A549 (cell line): Measurements from ENCODE around the gene NEGR1. TPM values are rescaled to one million over a fixed set of nuclear protein-coding genes. Genes with fewer than 3 reads are reported as not detected.

Source experiments
- ATAC-seq, 2 experiments: fragments of 200-7000 bp in 1 of 2; fragments of >200 bp in 1 of 2; cut with Nextera tagmentation in 1 of 2; cut with Tn5 transposase in 1 of 2; 3 replicates each; pipeline versions ENCODE4 v1.8.0 to v1.9.1; 2018 to 2020; ENCODE audit warnings: mild to moderate bottlenecking in 1 of 2, moderate library complexity in 1 of 2
- CTCF ChIA-PET: fragments of 300-600 bp; sonication (Branson Sonifier 250); formaldehyde crosslinking; extraction: SDS; loops from one replicate; lab custom pipeline; 2021; ENCODE audit warnings: antibody characterized with exemption, inconsistent platforms; lab: Yijun Ruan, JAX
- POLR2A ChIA-PET: fragments of 350-600 bp; formaldehyde crosslinking; extraction: SDS; loops from one replicate; lab custom pipeline; 2021; ENCODE audit warnings: antibody characterized with exemption, inconsistent platforms; lab: Yijun Ruan, JAX
- DNase-seq, 2 experiments: peaks; one replicate each; pipeline versions ENCODE4 v3.0.0 to v3.0.0-alpha.2; 2011 to 2016; ENCODE audit warnings: low read depth in 1 of 2, low spot score in 1 of 2
- FAIRE-seq: peaks from 2 replicates; lab custom pipeline; 2011; peaks lifted over from hg19 to GRCh38; lab: Jason Lieb, UNC
- H3K27ac ChIP-seq, 2 experiments: fragments of >200 bp; sonication (Bioruptor Twin); formaldehyde crosslinking; 3 replicates each; pipeline ENCODE4 v1.5.1; 2016 to 2017
- H3K4me1 ChIP-seq: fragments of >200 bp; sonication (Bioruptor Twin); formaldehyde crosslinking; 3 replicates; pipeline ENCODE4 v1.6.1; 2016
- H3K4me2 ChIP-seq: fragments of >200 bp; sonication (Bioruptor Twin); formaldehyde crosslinking; 3 replicates; pipeline ENCODE4 v1.6.1; 2016
- H3K4me3 ChIP-seq: fragments of >200 bp; sonication (Bioruptor Twin); formaldehyde crosslinking; 3 replicates; pipeline ENCODE4 v1.5.1; 2016
- H3K9me3 ChIP-seq: fragments of >200 bp; sonication (Bioruptor Twin); formaldehyde crosslinking; 3 replicates; pipeline ENCODE4 v1.6.1; 2016
- BHLHE40 ChIP-seq: IDR thresholded peaks from 2 replicates; pipeline ENCODE4 v1.6.1; 2012; ENCODE audit warnings: low read depth, low read length, inconsistent platforms
- CBX8 ChIP-seq: fragments of 200-600 bp; sonication (generic); IDR thresholded peaks from 2 replicates; pipeline ENCODE4 v1.6.1; 2016
- CHD2 ChIP-seq: fragments of 150-350 bp; IDR thresholded peaks from 2 replicates; pipeline ENCODE4 v1.6.1; 2014; ENCODE audit warnings: low read length; ENCODE audit not compliant: partially characterized antibody
- EP300 ChIP-seq, 2 experiments: fragments of >200 bp; sonication (Bioruptor Twin); formaldehyde crosslinking; IDR thresholded peaks; 2 replicates in 1 of 2; 3 replicates in 1 of 2; pipeline ENCODE4 v1.6.1; 2016 to 2017
- GATA3 ChIP-seq: IDR thresholded peaks from 2 replicates; pipeline ENCODE4 v1.6.1; 2012; ENCODE audit warnings: borderline replicate concordance
- HDAC2 ChIP-seq: fragments of 200-600 bp; sonication (generic); IDR thresholded peaks from 2 replicates; pipeline ENCODE4 v1.6.1; 2016
- HOXB13 ChIP-seq: fragments of 250-450 bp; sonication (Bioruptor Pico); IDR thresholded peaks from 2 replicates; pipeline ENCODE4 v1.5.0; 2020; ENCODE audit warnings: low read depth, mild to moderate bottlenecking, moderate library complexity
- HOXB5 ChIP-seq: fragments of 250-450 bp; sonication (Bioruptor Pico); IDR thresholded peaks from 2 replicates; pipeline ENCODE4 v1.5.0; 2020; ENCODE audit warnings: mild to moderate bottlenecking, moderate library complexity
- JUNB ChIP-seq: fragments of >200 bp; sonication (Bioruptor Twin); formaldehyde crosslinking; IDR thresholded peaks from 2 replicates; pipeline ENCODE4 v1.6.1; 2016
- MAFK ChIP-seq: fragments of 450-650 bp; IDR thresholded peaks from 2 replicates; pipeline ENCODE4 v1.6.1; 2014; ENCODE audit not compliant: partially characterized antibody
- NFE2L2 ChIP-seq: fragments of 150-350 bp; conservative IDR thresholded peaks from 2 replicates; pipeline ENCODE4 v1.6.1; 2014; ENCODE audit warnings: low read length
- NPAS2 ChIP-seq: fragments of 250-450 bp; sonication (Bioruptor Pico); IDR thresholded peaks from 2 replicates; pipeline ENCODE4 v1.8.0; 2022; ENCODE audit warnings: mild to moderate bottlenecking, moderate library complexity, borderline replicate concordance
- PBX3 ChIP-seq: IDR thresholded peaks from 2 replicates; pipeline ENCODE4 v1.6.1; 2012
- PHF8 ChIP-seq: fragments of 200-600 bp; sonication (generic); IDR thresholded peaks from 2 replicates; pipeline ENCODE4 v1.6.1; 2016; ENCODE audit warnings: low read depth, mild to moderate bottlenecking, antibody characterized with exemption, moderate library complexity, borderline replicate concordance
- POLR2AphosphoS2 ChIP-seq: conservative IDR thresholded peaks from 2 replicates; pipeline ENCODE4 v1.6.1; 2012; ENCODE audit warnings: low read length, improper control_type of control experiment, inconsistent platforms
- RNF2 ChIP-seq: fragments of 200-600 bp; sonication (generic); IDR thresholded peaks from 2 replicates; pipeline ENCODE4 v1.6.1; 2016; ENCODE audit warnings: low read depth, mild to moderate bottlenecking, antibody characterized with exemption, moderate library complexity, borderline replicate concordance
- SMC3 ChIP-seq: fragments of >200 bp; sonication (Bioruptor Twin); formaldehyde crosslinking; IDR thresholded peaks from 3 replicates; pipeline ENCODE4 v1.6.1; 2018; ENCODE audit warnings: inconsistent platforms
- TP53 ChIP-seq: fragments of 250-450 bp; sonication (Bioruptor Pico); IDR thresholded peaks from 2 replicates; pipeline ENCODE4 v1.5.0; 2021; ENCODE audit warnings: mild to moderate bottlenecking, moderate library complexity
- ZC3H11A ChIP-seq: fragments of 450-650 bp; IDR thresholded peaks from 2 replicates; pipeline ENCODE4 v1.6.1; 2014; ENCODE audit warnings: antibody characterized with exemption, mild to moderate bottlenecking
- ZFP36 ChIP-seq: fragments of 450-650 bp; IDR thresholded peaks from 2 replicates; pipeline ENCODE4 v1.6.1; 2014; ENCODE audit warnings: borderline replicate concordance; ENCODE audit not compliant: partially characterized antibody
- ZNF302 ChIP-seq: fragments of 250-450 bp; sonication (Bioruptor Pico); IDR thresholded peaks from 2 replicates; pipeline ENCODE4 v1.9.0; 2021; ENCODE audit warnings: inconsistent platforms, mild to moderate bottlenecking, moderate library complexity
- WGBS: methylation state at CpG from one replicate; pipeline ENCODE4 v1.1.6; 2017; ENCODE audit errors: missing lambda C conversion rate; 5-methylcytosine and 5-hydroxymethylcytosine counted together
- polyA plus RNA-seq, 4 experiments: library from polyadenylated mRNA; depleted of rRNA in 3 of 4; stranded (reverse); fragments of >200 nt; fragmentation: RNase III in 1 of 4; extraction: RNeasy Plus Mini Kit Qiagen cat#74134 plus additional on column Dnase treatment in 1 of 4; gene quantifications; 2 replicates in 3 of 4; 3 replicates in 1 of 4; pipeline ENCODE4 v1.2.3, GENCODE V29; 2011 to 2017
- TF ChIP-seq, protein P1 (sequence below): fragments of >200 bp; sonication (Bioruptor Twin); formaldehyde crosslinking; IDR thresholded peaks from 2 replicates; pipeline ENCODE4 v1.6.1; 2016

Gene NEGR1
- polyA plus RNA-seq, 2 of the 4 experiments (the other 2 are of a cell fraction), result not detected

DNA sequence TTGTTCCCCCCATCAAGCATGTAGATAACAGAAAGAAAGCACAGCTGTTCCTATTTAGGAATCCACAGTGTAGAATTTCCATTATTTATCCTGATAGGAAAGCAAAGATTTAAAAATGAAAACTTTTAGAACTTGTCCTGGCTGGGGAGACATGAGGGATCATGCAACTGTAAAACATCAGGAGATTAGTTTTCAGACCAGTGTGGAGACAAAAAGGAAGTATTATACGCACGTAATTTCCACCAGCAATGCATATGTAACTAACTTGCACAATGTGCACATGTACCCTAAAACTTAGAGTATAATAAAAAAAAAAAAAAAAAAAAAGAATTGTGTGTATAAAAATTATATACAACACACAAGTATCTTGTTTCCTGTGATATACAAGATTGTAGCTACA is 172.4 kb downstream of the NEGR1 start:
- no peak overlapping the region for H3K4me3 ChIP-seq
- CTCF ChIA-PET, result no interaction called here
- ATAC-seq, result no peak
- H3K27ac ChIP-seq, result no peak overlapping the region
- H3K4me1 ChIP-seq, result no peaks in the 10 kb centered on the region
- H3K4me2 ChIP-seq, result no peak overlapping the region
- DNase-seq, result no peak
- no peaks in the 10 kb centered on the region for H3K9me3 ChIP-seq
- no peak for FAIRE-seq
- no peak for TF ChIP-seq HOXB5 (CRISPR knock-in tag)
- TF ChIP-seq NFE2L2, result no peak
- no peak for TF ChIP-seq PBX3
- no peak for TF ChIP-seq ZC3H11A
- TF ChIP-seq TP53 (CRISPR knock-in tag), result no peak
- POLR2A ChIA-PET, result no interaction called here
- WGBS, result 22% methylated on average over 2 of the region's 2 CpGs

DNA sequence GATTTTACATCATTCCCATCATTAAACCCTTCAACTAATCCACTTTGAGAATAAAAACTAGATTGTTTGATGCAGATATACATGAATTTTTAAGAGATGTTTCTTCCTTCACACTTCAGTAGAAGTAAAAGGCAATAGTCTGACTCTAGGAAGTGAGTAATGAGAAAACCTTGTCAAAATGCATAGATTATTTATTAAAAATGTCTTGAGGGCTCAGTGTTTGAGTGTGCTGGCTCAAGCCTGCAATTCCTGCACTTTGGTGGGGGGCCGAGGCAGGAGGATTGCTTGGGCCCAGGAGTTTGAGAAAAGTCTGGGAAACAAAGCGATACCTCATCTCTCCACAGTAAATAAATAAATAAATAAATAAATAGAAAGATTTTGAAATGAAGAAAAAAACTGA is 177.1 kb downstream of the NEGR1 start:
- no peaks in the 10 kb centered on the region for H3K9me3 ChIP-seq
- WGBS, result 46% methylated on average over 2 of the region's 2 CpGs
- no peak overlapping the region for H3K27ac ChIP-seq
- TF ChIP-seq PHF8, result no peak
- no peak for TF ChIP-seq CBX8
- TF ChIP-seq GATA3, result no peak
- TF ChIP-seq ZFP36, result no peak
- TF ChIP-seq JUNB, result no peak
- TF ChIP-seq BHLHE40, result no peak
- TF ChIP-seq EP300 (IDR thresholded peaks at IDR 0.05), result no peak
- no peak for TF ChIP-seq TP53 (CRISPR knock-in tag)
- TF ChIP-seq ZNF302 (CRISPR knock-in tag), result no peak
- no peak for TF ChIP-seq POLR2AphosphoS2
- TF ChIP-seq NPAS2, result no peak
- no peak for TF ChIP-seq CHD2
- TF ChIP-seq HDAC2, result no peak
- TF ChIP-seq SMC3, result no peak
- TF ChIP-seq, protein P1, sequence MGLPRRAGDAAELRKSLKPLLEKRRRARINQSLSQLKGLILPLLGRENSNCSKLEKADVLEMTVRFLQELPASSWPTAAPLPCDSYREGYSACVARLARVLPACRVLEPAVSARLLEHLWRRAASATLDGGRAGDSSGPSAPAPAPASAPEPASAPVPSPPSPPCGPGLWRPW, result no peak
- TF ChIP-seq, all 56 proteins: peak for 0
- Histone ChIP-seq H3K4me3 (no peak overlapping the region), H3K4me2 (no peak overlapping the region), H3K4me1 (no peaks in the 10 kb centered on the region)
- DNase-seq, result no peak
- FAIRE-seq, result no peak
- CTCF ChIA-PET, result no interaction called here
- POLR2A ChIA-PET, result no interaction called here
- ATAC-seq, result no peak

DNA sequence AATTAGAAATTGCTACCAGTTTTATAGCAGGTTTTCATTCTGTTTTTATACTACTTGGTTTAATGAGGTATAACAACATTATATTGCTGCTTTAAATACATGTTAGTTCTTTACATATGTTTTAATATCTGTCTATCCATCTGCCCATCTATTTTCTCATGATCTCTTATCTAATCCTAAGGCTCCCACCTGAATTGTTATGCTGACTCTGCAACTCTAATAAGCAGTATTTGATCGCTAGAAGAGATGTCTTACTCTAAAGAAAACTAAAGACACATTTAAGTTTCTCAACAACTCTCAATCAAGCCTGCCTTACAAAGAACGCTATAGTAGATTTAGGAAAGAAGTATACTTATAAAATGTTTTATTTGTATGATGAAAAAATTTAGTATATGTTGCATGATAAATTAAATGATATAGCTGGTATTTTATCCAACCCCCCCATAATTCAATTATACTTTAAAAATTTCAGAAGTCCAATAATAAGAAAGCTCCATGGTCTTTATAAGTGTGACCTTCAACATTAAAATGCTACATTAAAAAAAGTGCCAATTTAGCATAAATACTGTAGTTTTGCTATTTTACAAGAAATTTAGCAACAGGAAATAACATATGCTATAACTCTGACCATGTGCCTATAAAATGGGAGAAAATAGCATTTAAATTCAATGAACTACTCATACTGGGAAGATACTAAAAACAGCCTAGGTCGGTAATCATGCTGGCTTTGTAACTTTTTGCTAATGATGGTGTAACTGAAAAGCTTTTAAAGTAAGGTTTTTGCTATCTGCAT is 180.3 kb downstream of the NEGR1 start:
- ChIA-PET CTCF (no interaction called here), POLR2A (no interaction called here)
- DNase-seq (no peak), ATAC-seq (no peak), FAIRE-seq (no peak)
- Histone ChIP-seq H3K4me3 (no peak overlapping the region), H3K27ac (no peak overlapping the region), H3K4me2 (no peak overlapping the region), H3K9me3 (no peaks in the 10 kb centered on the region), H3K4me1 (no peaks in the 10 kb centered on the region)
- TF ChIP-seq MAFK (peak; percentile 1), RNF2 (no peak), HOXB13 (CRISPR knock-in tag) (no peak)
- WGBS, result 5% methylated on average over 3 of the region's 3 CpGs
